ENCODE results near the gene OGA. TPM values are rescaled to one million over a fixed set of nuclear protein-coding genes. Genes with fewer than 3 reads are reported as not detected.

Gene OGA
- total and polyA plus RNA-seq, 2 of the 8 experiments (the other 6 are each of a cell fraction or from before 2014, with no cell fraction given) = 31.2 to 107 TPM

- H3K9ac ChIP-seq (replicated peaks in 1 of 4; ENCODE audit: extremely low read depth in 1 of 4, low read depth in 3 of 4, low read length in 3 of 4) = no peak overlapping the region
- peak overlapping the region; percentile 93 for H4K8ac ChIP-seq (ENCODE audit: extremely low read depth, insufficient read depth, low read length)
- no peak overlapping the region for H4K91ac ChIP-seq (replicated peaks; ENCODE audit: insufficient read length, low read length)
- peak overlapping the region; percentile 95 for H3K18ac ChIP-seq (ENCODE audit: extremely low read depth, low read length)
- ChIA-PET CTCF (ENCODE audit: partially characterized antibody) (interaction anchor here (0.8 to 9.8 kb wide), 17 partner anchors 9 to 261 kb away, joined by 3 to 246 read pairs (median 6); partner anchors contain the start of gene OGA), POLR2A (ENCODE audit: partially characterized antibody) (interaction anchor here (0.9 to 9.1 kb wide), 4 partner anchors 38 to 341 kb away, joined by 3 to 66 read pairs (median 3); partner anchors contain the start of genes DPCD, LDB1, OGA and POLL)
- peak overlapping the region; percentile 92; the same call in 1 of the 2 replicates for H2BK15ac ChIP-seq (ENCODE audit: low read length)
- no peak overlapping the region for H4K5ac ChIP-seq (ENCODE audit: insufficient read length, low read depth, low read length)
- no peak overlapping the region for H2AFZ ChIP-seq (ENCODE audit: low read length)
- no peaks in the 10 kb centered on the region for H3K9me3 ChIP-seq (ENCODE audit: insufficient read depth in 2 of 2, low read depth in 1 of 2, low read length in 1 of 2)
- no peak overlapping the region for H2BK120ac ChIP-seq (replicated peaks; ENCODE audit: low read depth, low read length)
- peaks cover 0 to 8% of the 10 kb centered on the region in 2 experiments; a peak in 1 of 4 replicates for H3K79me2 ChIP-seq (ENCODE audit: control insufficient read depth in 1 of 2, insufficient read depth in 2 of 2, low read length in 2 of 2)
- H4K20me1 ChIP-seq (replicated peaks in 1 of 2; ENCODE audit: control insufficient read depth in 1 of 2, insufficient read depth in 2 of 2, low read length in 2 of 2) = peaks cover 15 to 29% of the 10 kb centered on the region in 2 experiments
- no peak overlapping the region for H3K4ac ChIP-seq (replicated peaks; ENCODE audit: insufficient read length, low read depth, low read length)
- peak overlapping the region; percentile 32 for H3K56ac ChIP-seq (replicated peaks; ENCODE audit: insufficient read length, low read depth, low read length)
- WGBS, 2 experiments (ENCODE audit: extremely low coverage in 1 of 2, insufficient coverage in 1 of 2, insufficient read length in 1 of 2, insufficient replicate concordance in 2 of 2, low coverage in 1 of 2, low lambda C conversion rate in 2 of 2, missing lambda C conversion rate in 1 of 2) = 9% methylated on average over 8 of the region's 51 CpGs; no CpG with 5 or more reads in 1 of the 2 experiments
- peaks cover 6 to 43% (median 24%) of the 10 kb centered on the region in 4 experiments for H3K4me1 ChIP-seq (replicated peaks in 1 of 4; ENCODE audit: control insufficient read depth in 3 of 4, insufficient read depth in 4 of 4, low read length in 3 of 4)
- H2BK20ac ChIP-seq (ENCODE audit: low read length) = no peak overlapping the region
- H2AK5ac ChIP-seq (ENCODE audit: low read depth, low read length) = no peak overlapping the region
- peak overlapping the region; percentile 75; the same call in 1 of the 2 replicates for H2BK5ac ChIP-seq (ENCODE audit: low read depth, low read length)
- peak overlapping the region; percentile 28 to 60 (median 46); a peak in 6 of 8 replicates for H3K4me3 ChIP-seq (ENCODE audit: extremely low read depth in 1 of 4, insufficient read depth in 2 of 4, low read depth in 3 of 4, low read length in 4 of 4)
- no peak overlapping the region for H3K14ac ChIP-seq (ENCODE audit: insufficient read length)
- peak overlapping the region; percentile 91 to 95 for H3K4me2 ChIP-seq (ENCODE audit: insufficient read depth in 1 of 2, low read depth in 2 of 2, low read length in 2 of 2)
- peaks cover 34% of the 10 kb centered on the region for H3K23me2 ChIP-seq (ENCODE audit: low read depth, low read length)
- no peak overlapping the region for H3K27ac ChIP-seq (ENCODE audit: low read depth, low read length)
- peaks cover 7% of the 10 kb centered on the region for H3K79me1 ChIP-seq (ENCODE audit: low read depth, low read length)
- FAIRE-seq (no peak), DNase-seq (ENCODE audit: low read depth in 1 of 2, low spot score in 2 of 2) (peak in 1 of 2 experiments; percentile 98)
- peak overlapping the region; percentile 97 for H2BK12ac ChIP-seq (ENCODE audit: low read depth, low read length)
- no peaks in the 10 kb centered on the region; a peak in 1 of 8 replicates for H3K36me3 ChIP-seq (ENCODE audit: control insufficient read depth in 2 of 4, insufficient read depth in 4 of 4, low read length in 3 of 4)
- peaks cover 34 to 49% (median 42%) of the 10 kb centered on the region in 4 experiments for H3K27me3 ChIP-seq (replicated peaks in 1 of 4; ENCODE audit: control insufficient read depth in 3 of 4, extremely low read depth in 1 of 4, insufficient read depth in 3 of 4, low read length in 3 of 4)
- no peak overlapping the region for H3K23ac ChIP-seq (ENCODE audit: insufficient read length)
- TF ChIP-seq E2F6 (IDR thresholded peaks at IDR 0.05) (peak; percentile 96), YY1 (IDR thresholded peaks at IDR 0.05; ENCODE audit: low read depth, low read length) (no peak), ASH2L (IDR thresholded peaks at IDR 0.05; ENCODE audit: low read length) (no peak), HDAC6 (IDR thresholded peaks at IDR 0.05; ENCODE audit: low read depth, low read length) (no peak), RNF2 (IDR thresholded peaks at IDR 0.05; ENCODE audit: borderline replicate concordance, low read depth, low read length, missing control alignments, poor library complexity, severe bottlenecking) (peak; percentile 51), GABPA (IDR thresholded peaks at IDR 0.05; ENCODE audit: borderline replicate concordance, insufficient read depth, low read length) (0 out of 2 replicates have a peak, but pooled peaks have one; percentile 54), TCF12 (IDR thresholded peaks at IDR 0.05; ENCODE audit: low read depth, low read length) (peak; percentile 38; the same call in 1 of the 2 replicates), CTCF (IDR thresholded peaks at IDR 0.05; ENCODE audit: control extremely low read depth in 1 of 3, insufficient read depth in 1 of 3, low read depth in 1 of 3, low read length in 3 of 3) (peak in 2 of 3 experiments; percentile 66 to 93; a peak in 3 of 4 replicates)
These were observed 38.6 kb downstream of the OGA start for GRCh38 chr10:101779544-101780186.

Measured in H1 (cell line).